Neural crest cell (in vitro differentiated cells): ENCODE measurements around the gene CACNG7. TPM values are rescaled to one million over a fixed set of nuclear protein-coding genes. Genes with fewer than 3 reads are reported as not detected.
A peak's percentile ranks its signal among the peaks of the same experiment; 100 is the strongest.

Experiments used
- DNase-seq: peaks from one replicate; pipeline ENCODE4 v3.0.0; 2021; ENCODE audit warnings: low read depth, mixed read lengths, low spot score
- H3K27ac Mint-ChIP-seq: one replicate; pipeline ENCODE4 v1.8.0; 2021; ENCODE audit warnings: mild to moderate bottlenecking, mixed read lengths; ENCODE audit not compliant: unreplicated experiment
- H3K27me3 Mint-ChIP-seq: 2 replicates; pipeline ENCODE4 v1.8.0; 2021; ENCODE audit warnings: low read depth, mild to moderate bottlenecking, mixed read lengths
- H3K36me3 Mint-ChIP-seq: 2 replicates; pipeline ENCODE4 v1.8.0; 2021; ENCODE audit warnings: low read depth, mild to moderate bottlenecking, mixed read lengths
- H3K4me1 Mint-ChIP-seq: 2 replicates; pipeline ENCODE4 v1.8.0; 2021; ENCODE audit warnings: mixed read lengths
- H3K4me3 Mint-ChIP-seq: one replicate; pipeline ENCODE4 v1.8.0; 2021; ENCODE audit warnings: mild to moderate bottlenecking, mixed read lengths
- H3K9me3 Mint-ChIP-seq: 2 replicates; pipeline ENCODE4 v1.8.0; 2021; ENCODE audit warnings: mixed read lengths
- CTCF ChIP-seq: fragments of 200-600 bp; sonication (generic); conservative IDR thresholded peaks from 2 replicates; pipeline ENCODE4 v1.5.0; 2021; ENCODE audit warnings: antibody characterized with exemption, mild to moderate bottlenecking
- total RNA-seq: library from RNA; stranded (reverse); gene quantifications from 2 replicates; pipeline ENCODE4 v1.2.1, GENCODE V29; 2021

Gene CACNG7
- total RNA-seq, 1 donor from 2014 or later, result 25.3 TPM

DNA sequence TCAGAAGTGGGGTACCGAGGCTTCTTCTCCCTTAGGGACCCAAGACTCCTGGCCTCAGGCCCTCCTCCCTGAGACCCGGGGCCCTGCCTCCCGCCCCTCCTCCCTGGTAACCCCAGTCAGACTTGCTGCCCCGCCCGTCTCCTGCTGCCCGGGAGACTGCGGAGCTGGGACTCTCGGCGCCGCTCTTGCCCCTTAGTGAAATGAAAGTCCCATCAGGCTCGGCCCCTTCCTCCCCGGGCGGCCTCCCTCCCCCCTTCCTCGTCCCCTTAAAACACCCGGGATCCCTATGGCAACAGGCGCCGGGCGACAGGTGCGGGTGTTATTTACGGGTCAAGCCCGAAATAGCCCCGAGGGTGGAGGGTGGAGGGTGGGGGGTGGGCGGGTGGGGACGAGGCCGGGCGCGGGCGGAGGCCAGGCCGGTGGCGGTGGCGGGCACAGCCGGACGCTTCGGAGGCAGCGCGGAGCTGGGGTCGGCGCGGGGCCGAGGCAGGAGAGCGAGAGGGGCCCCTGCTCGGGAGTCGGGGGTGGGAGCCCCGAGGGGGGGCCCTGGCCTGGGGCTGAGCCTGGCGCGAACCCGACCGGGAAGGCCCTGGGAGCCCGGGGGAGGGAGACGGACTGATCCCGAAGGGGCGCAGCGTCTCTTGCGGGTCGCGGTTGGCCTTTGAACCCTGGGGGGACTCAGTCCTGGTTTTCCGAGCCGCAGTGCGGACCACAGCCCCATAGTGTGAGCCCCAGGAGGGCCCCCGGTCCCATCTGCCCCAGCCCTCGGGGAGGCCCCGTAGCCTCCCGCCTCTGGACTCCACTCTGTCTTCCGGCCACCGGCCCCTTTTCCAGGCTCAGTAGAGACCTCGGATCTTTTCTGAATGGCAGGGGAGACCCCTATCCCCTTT, 82.4 kb downstream of the CACNG7 start, which contains the start of gene CACNG6:
Gene CACNG6 (plus strand): TSS at position 414 of the 890 bp plus-strand sequence. CDS start 1,241 bp downstream, outside the sequence.
- H3K36me3 Mint-ChIP-seq, result no peaks in the 10 kb centered on the region
- peaks cover 45% of the 10 kb centered on the region for H3K27me3 Mint-ChIP-seq
- peak; percentile 44 for DNase-seq
- peak within 1 kb of the TSS; percentile 51 for H3K4me3 Mint-ChIP-seq
- no peaks in the 10 kb centered on the region for H3K9me3 Mint-ChIP-seq
- peaks cover 5% of the 10 kb centered on the region for H3K4me1 Mint-ChIP-seq
- TF ChIP-seq CTCF, result no peak
- no peak within 1 kb of the TSS for H3K27ac Mint-ChIP-seq

DNA sequence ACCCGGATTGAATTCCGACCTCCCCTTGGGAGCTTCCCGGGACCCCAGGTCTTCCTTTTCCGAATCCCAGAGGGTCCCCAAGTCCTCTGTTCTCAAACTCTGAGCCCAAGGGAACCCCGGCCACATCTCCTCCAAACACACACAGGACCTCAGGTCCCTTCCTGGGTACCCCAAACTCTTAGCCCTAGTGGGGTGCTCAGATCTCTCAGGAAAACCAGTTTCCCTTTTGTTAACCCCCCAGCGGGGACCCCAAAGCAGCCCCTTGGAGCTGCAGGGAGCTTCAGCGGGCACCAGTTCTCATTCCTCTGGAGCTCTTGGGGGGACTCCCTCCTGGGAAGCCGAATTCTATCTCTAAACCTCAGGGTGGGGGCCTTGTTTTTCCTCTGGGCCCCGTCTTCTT, 83.1 kb downstream of the CACNG7 start:
- H3K27me3 Mint-ChIP-seq, result peaks cover 50% of the 10 kb centered on the region
- peaks cover 5% of the 10 kb centered on the region for H3K4me1 Mint-ChIP-seq
- H3K4me3 Mint-ChIP-seq, result peak overlapping the region; percentile 51
- no peak for TF ChIP-seq CTCF
- H3K27ac Mint-ChIP-seq, result no peak overlapping the region
- H3K36me3 Mint-ChIP-seq, result no peaks in the 10 kb centered on the region
- no peaks in the 10 kb centered on the region for H3K9me3 Mint-ChIP-seq
- no peak for DNase-seq

GRCh38 chr19:53992815-53993214, 83.7 kb downstream of the CACNG7 start:
- no peak overlapping the region for H3K4me3 Mint-ChIP-seq
- no peaks in the 10 kb centered on the region for H3K36me3 Mint-ChIP-seq
- H3K4me1 Mint-ChIP-seq, result peaks cover 5% of the 10 kb centered on the region
- H3K9me3 Mint-ChIP-seq, result no peaks in the 10 kb centered on the region
- DNase-seq, result no peak
- H3K27ac Mint-ChIP-seq, result no peak overlapping the region
- peaks cover 55% of the 10 kb centered on the region for H3K27me3 Mint-ChIP-seq
- TF ChIP-seq CTCF, result no peak

DNA sequence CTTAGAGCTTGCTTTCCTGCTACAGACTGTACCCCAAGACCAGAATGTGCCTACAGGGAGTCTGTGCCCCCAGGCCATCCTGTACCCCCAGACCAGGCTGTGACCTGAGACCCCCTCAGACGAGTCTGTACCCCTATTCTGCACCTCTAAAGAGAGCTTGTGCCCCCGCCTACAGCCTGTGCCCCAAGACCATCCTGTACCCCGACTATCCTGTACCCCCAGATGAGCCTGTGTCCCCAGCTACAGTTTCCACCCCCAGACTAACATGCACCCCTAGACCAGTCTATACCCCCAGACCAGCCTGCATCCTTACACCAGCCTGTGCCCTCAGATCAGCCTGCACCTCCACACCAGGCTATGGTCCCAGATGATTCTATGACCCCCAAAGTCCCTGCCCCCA, 84.4 kb downstream of the CACNG7 start:
- Mint-ChIP-seq H3K27me3 (peaks cover 59% of the 10 kb centered on the region), H3K36me3 (no peaks in the 10 kb centered on the region), H3K4me3 (no peak overlapping the region), H3K9me3 (no peaks in the 10 kb centered on the region), H3K4me1 (peaks cover 5% of the 10 kb centered on the region), H3K27ac (no peak overlapping the region)
- no peak for TF ChIP-seq CTCF
- no peak for DNase-seq

Other genes with a start within 250 kb of the CACNG7 start
- gene NLRP12, start 85.0 kb upstream of the CACNG7 start, total RNA-seq, result not detected in 2 replicates
- gene MYADM, start 41.4 kb upstream of the CACNG7 start, total RNA-seq, result 15.0 and 19.1 TPM in 2 replicates
- 0.55 and 0.65 TPM in 2 replicates for gene PRKCG, start 27.1 kb upstream of the CACNG7 start, total RNA-seq
- gene CACNG8, start 53.7 kb downstream of the CACNG7 start, total RNA-seq, result 0.23 and 0.33 TPM in 2 replicates
- 0.77 and 0.82 TPM in 2 replicates for gene CACNG6, start 82.4 kb downstream of the CACNG7 start, total RNA-seq
- gene VSTM1, start 154.6 kb downstream of the CACNG7 start, total RNA-seq, result not detected in 2 replicates
- not detected in 2 replicates for gene TARM1, start 172.1 kb downstream of the CACNG7 start, total RNA-seq
- not detected in 2 replicates for gene OSCAR, start 191.5 kb downstream of the CACNG7 start, total RNA-seq
- gene NDUFA3, start 193.6 kb downstream of the CACNG7 start, total RNA-seq, result 131 and 162 TPM in 2 replicates
- gene TFPT, start 206.4 kb downstream of the CACNG7 start, total RNA-seq, result 24.5 and 26.8 TPM in 2 replicates
- 94.8 and 104 TPM in 2 replicates for gene PRPF31, start 206.5 kb downstream of the CACNG7 start, total RNA-seq
- 87.6 and 95.5 TPM in 2 replicates for gene CNOT3, start 228.5 kb downstream of the CACNG7 start, total RNA-seq